GM12892 (cell line): Measurements from ENCODE around the gene STK33.
"Not testable (repeated sequence)": the region's sequence is repeated elsewhere in the genome, so short reads cannot be mapped to it uniquely, and the experiment has no call there.

Experiments
- DNase-seq: peaks from one replicate; pipeline ENCODE4 v3.0.0; 2011; ENCODE audit not compliant: insufficient read length
- FAIRE-seq: peaks from 2 replicates; lab custom pipeline; 2011; peaks lifted over from hg19 to GRCh38; lab: Jason Lieb, UNC
- POLR2A ChIP-seq: IDR thresholded peaks from 2 replicates; pipeline ENCODE4 v1.6.1; 2011; ENCODE audit warnings: low read depth, low read length, control low read depth
- POLR2AphosphoS5 ChIP-seq: IDR thresholded peaks from 2 replicates; pipeline ENCODE4 v1.6.1; 2011; ENCODE audit warnings: low read depth, low read length, control low read depth
- TAF1 ChIP-seq: IDR thresholded peaks from 2 replicates; pipeline ENCODE4 v1.6.1; 2011; ENCODE audit warnings: low read depth, mild to moderate bottlenecking, control low read depth, low read length, borderline replicate concordance

STK33 gene

DNA sequence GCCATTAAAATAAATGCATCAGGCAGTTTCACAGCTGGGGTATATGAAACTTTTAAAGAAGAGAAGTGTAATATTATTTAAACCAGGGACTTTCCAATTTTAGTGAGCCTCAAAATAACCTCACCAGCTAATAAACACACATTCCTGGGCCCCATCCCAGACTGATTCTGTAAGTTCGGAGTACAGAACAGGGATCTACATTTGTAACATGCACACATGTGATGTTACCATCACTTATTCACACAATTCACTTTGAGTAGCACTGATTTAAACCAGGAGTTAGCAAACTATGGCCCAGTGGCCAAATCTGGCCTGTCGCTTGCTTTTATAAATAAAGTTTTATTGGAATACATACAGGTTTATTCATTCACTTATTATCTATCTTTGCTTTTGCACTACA lies 62.0 kb downstream of the STK33 start:
- TF ChIP-seq TAF1 (no peak), POLR2AphosphoS5 (no peak), POLR2A (no peak)
- DNase-seq (no peak), FAIRE-seq (no peak)

DNA sequence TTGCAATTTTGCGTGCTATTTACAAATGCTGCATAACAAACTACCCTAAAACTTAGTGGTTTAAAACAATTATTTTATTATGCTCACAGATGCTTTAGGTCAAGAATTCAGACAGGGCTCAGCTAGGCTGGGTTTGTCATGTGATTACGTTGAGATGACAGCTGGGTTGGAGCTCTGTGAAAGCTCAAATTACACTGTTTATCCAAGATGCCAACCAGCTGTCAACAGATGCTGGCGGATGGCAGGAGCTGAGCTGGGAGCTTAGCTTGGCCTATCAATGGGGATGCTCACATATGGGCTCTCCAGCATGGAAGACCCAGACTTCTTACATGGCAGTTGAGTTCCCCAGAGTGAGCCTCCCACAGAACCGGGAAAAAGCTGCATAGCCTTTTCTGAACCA lies 62.7 kb downstream of the STK33 start:
- TF ChIP-seq POLR2A (no peak), TAF1 (no peak), POLR2AphosphoS5 (no peak)
- DNase-seq (no peak), FAIRE-seq (peak; percentile 36)

DNA sequence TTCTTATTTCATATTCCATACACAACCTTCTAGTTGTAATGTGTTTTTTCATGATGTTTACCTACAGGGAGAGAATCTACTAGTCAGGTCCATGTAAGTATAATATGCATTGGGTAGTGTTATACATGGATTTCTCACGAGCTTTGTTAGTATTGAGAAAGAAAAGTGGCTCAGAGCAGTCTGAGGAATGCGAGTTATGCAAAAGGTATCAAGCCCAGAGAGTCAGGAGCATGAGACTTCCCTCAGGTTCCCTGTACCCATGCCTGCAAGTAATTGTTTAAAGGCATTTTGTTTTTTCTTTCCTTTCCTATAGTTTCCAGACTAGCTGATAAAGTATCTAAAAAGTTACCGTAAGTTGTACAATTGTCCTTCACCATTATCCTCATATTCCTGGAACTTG lies 66.1 kb downstream of the STK33 start:
- FAIRE-seq (peak; percentile 5), DNase-seq (no peak)
- TF ChIP-seq TAF1 (no peak), POLR2A (no peak), POLR2AphosphoS5 (no peak)

DNA sequence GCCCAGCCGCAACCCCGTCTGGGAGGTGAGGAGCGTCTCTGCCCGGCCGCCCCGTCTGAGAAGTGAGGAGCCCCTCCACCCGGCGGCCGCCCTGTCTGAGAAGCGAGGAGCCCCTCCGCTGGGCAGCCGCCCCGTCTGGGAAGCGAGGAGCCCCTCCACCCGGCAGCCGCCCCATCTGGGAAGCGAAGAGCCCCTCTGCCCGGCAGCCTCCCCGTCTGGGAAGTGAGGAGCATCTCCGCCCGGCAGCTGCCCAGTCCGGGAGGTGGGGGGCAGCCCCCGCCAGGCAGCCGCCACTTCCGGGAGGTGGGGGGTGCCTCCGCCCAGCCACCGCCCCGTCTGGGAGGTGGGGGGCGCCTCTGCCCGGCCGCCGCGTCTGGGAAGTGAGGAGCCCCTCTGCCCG lies 70.6 kb downstream of the STK33 start:
- DNase-seq (no peak), FAIRE-seq (no peak)
- TF ChIP-seq TAF1 (no peak), POLR2A (no peak), POLR2AphosphoS5 (no peak)

DNA sequence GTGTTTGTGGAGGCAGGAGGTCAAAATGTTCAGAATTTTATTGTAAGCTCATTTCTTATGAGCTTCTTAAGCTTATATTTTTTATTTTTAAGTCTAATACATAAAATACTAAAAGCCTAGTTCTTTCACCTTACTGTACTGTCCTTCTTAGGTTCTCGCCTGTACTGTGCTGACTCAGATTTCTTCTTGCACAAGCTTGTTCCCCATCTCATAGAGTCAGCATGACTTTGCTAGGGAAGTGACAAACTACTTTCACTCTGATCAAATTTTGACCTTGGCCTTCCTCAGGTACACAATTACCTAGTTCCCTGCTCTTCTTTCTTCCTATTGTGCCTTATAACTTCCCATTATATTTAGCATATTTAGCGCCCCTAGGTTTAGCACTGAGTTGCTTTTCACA lies 81.5 kb downstream of the STK33 start:
- TF ChIP-seq POLR2A (no peak), POLR2AphosphoS5 (no peak), TAF1 (no peak)
- DNase-seq, result no peak
- no peak for FAIRE-seq

DNA sequence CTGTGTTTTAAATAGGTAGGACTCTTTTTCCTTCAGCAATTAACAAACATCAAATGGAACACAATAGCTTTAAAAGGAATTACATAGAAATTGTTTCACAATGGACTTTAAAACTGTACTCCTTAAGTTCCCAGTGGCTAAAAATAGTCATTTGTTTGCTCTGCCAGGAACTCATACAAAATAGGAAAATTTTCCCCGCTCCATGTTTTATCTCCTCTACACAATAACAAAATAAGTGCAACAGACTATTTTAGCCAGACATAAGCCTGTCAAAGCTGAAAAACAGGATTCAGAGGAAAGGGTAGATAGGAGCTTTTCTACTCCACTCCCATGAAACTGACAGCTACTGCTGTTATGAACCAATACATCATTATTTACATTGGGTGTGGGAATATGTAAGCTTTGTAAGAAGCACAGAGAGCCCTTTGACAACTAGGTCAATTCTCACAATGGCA lies 90.1 kb downstream of the STK33 start:
- no peak for FAIRE-seq
- TF ChIP-seq POLR2A (no peak), POLR2AphosphoS5 (no peak), TAF1 (no peak)

DNA sequence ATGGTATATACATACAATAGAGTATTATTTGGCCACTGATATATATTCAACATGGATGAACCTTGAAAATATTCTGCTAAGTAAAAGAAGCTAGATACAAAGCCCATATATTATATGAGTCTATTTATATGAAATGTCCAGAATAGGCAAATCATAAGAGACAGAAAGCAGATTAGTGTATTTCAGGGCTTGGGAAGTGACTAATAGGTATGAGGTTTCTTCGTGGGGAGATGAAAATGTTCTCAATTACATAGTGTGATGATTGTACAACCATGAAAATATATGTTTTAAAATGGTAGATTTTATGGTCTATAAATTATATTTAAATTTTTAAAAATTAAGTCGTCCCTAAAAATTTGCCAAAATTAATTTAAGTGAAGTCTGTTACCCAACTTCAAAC lies 92.2 kb downstream of the STK33 start:
- DNase-seq (no peak), FAIRE-seq (no peak)
- TF ChIP-seq POLR2A (no peak), TAF1 (no peak), POLR2AphosphoS5 (no peak)

More for the DNA sequence above, 90.1 kb downstream of the STK33 start:
- DNase-seq, result no peak

DNA sequence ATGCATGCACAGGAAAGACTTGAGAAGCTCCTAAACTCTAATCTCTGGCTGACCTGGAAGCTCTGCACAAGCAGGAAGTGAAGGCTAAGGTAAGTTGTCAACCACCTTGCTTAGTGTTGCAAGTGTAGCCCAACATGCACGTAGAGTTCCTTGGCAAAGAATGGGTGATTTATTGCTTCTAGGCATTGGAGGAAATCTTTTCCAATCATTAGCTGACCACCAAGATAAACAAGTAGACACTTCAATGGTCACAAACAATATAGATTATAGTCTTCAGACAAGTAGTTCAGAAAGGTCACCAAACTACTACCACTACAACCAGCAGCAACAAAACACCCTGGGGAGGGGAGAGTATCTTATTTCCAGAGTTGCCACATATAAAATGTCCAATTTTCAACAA lies 105.6 kb downstream of the STK33 start:
- TF ChIP-seq TAF1 (no peak), POLR2AphosphoS5 (no peak), POLR2A (no peak)
- DNase-seq (no peak), FAIRE-seq (no peak)

DNA sequence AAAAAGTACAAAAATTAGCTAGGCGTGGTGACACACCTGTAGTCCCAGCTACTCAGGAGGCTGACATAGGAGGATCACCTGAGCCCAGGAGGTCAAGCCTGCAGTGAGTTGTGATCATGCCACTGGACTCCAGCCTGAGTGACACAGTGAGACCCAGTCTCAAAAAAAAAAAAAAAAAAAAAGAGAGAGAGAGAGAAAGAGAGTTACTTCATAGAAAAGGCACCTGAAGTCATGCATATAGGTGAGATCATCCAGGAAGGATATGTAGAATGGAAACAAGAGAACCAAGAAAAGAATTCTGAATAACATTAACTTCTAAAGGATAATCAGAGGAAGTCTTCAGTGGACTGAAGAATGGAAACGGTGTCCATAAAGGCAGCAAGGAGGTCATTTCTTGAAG lies 106.8 kb downstream of the STK33 start:
- no peak for DNase-seq
- TF ChIP-seq TAF1 (no peak), POLR2A (no peak), POLR2AphosphoS5 (no peak)
- no peak for FAIRE-seq

DNA sequence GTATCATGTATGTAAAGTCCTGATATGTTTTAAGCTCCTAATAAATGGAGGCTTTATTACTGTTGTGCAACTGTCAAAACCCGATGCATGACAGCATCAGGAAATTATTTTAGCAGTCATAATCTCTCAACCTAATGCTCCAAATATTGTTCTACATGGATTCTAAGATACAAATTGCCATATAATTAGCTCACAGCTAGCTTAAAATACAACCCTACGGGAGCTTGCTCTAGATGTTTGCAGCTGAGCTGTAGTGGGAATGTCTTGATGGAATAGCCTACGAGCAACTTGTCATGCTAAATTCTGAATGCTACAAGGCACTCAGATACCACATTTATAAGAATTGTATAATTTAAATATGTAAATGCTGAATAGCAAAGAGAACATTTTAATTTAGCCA lies 109.8 kb downstream of the STK33 start:
- DNase-seq (no peak), FAIRE-seq (no peak)
- TF ChIP-seq POLR2A, result no peak
- no peak for TF ChIP-seq POLR2AphosphoS5
- no peak for TF ChIP-seq TAF1

DNA sequence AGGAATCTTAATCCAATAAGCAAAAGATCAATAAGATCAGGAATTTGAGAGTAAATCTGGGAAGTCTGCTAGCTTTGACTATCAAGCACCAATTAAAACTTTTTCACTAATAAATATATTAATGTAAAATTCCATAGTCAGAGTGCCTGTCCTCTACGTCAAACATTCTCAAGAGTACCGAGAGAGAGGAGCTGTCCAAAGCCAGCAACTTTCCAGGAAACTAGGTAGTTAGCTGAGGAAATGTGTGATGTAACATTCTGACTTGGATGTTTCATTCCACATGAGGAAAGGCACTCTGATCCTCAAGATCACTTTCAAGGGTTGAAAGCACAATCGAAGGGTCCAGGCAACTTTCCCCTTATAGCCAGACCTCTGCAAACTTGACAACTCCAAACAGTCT lies 113.2 kb downstream of the STK33 start:
- FAIRE-seq, result no peak
- no peak for DNase-seq
- TF ChIP-seq POLR2AphosphoS5, result no peak
- no peak for TF ChIP-seq POLR2A
- no peak for TF ChIP-seq TAF1

DNA sequence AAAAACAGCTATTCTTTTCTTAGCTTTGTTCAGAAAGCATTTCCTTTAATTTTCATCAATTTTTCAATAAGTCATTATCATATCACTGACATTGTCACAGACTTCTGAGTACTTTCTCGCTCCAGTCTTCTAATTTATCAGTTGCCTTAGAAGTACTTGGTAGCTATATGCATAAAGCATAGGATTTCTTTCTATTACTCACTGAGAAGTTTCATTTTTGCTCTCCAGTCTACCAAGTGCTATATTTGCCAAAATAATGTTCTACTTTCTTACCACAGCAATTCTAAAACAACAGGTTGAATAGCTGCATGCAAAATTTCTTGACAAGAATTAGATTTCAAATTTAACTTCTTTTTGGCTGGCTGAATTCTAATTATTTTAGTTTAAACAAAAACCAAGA lies 116.3 kb downstream of the STK33 start:
- TF ChIP-seq POLR2AphosphoS5, result no peak
- TF ChIP-seq POLR2A, result no peak
- no peak for TF ChIP-seq TAF1
- FAIRE-seq (peak; percentile 51), DNase-seq (no peak)

DNA sequence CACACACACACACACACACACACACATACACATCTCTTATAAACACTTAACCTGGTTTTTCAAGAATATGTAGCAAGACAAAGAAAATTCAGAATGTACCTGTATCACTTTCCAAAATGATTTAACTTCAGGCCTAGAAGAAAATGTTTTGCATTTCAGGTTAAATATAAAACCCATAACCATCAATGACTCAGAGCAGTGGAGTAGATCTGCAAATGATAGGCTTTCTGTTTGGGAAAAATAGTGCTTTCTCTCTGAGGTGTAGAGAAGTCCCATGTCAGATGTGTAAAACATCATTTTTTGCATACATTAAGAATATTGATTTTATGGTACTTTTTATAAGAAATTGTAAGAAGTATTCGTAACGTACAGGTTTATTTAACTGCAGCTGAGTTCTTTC lies 116.9 kb downstream of the STK33 start:
- FAIRE-seq, result peak; percentile 77
- no peak for DNase-seq
- no peak for TF ChIP-seq TAF1
- TF ChIP-seq POLR2AphosphoS5, result no peak
- TF ChIP-seq POLR2A, result no peak

DNA sequence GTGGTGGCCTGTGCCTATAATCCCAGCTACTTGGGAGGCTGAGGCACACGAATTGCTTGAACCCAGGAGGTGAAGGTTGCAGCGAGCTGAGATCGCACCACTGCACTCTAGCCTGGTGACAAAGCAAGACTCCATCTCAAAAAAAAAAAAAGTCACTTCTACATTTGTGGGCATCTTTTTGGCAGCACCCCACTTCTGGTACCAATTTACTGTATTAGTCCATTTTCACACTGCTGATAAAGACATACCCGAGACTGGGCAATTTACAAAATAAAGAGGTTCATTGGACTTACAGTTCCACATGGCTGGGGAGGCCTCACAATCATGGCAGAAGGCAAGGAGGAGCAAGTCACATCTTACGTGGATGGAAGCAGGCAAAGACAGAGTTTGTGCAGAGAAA lies 126.2 kb downstream of the STK33 start:
- FAIRE-seq, DNase-seq: not testable (repeated sequence)

DNA sequence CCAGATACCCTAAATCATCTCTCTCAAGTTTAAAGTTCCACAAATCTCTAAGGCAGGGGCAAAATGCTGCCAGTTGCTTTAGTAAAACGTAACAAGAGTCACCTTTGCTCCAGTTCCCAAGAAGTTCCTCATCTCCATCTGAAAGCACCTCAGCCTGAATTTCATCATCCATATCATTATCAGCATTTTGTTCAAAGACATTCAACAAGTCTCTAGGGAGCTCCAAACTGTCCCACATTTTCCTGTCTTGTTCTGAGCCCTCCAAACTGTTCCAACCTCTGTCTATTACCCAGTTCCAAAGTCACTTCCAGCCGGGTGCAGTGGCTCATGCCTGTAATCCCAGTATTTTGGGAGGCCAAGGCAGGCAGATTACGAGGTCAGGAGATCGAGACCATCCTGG lies 126.7 kb downstream of the STK33 start:
- DNase-seq, FAIRE-seq: not testable (repeated sequence)

DNA sequence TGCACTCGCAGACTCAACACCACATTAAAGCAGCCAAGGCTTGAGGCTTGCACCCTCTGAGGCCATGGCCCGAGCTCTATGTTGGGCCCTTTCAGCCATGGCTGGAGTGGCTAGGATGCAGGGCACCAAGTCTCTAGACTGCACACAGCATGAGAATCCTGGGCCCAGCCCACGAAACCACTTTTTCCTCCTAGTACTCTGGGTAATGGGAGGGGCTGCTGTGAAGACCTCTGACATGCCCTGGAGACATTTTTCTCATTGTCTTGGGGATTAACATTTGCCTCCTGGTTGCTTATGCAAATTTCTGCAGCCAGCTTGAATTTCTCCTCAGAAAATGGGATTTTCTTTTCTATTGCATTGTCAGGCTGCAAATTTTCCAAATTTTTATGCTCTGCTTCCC lies 127.1 kb downstream of the STK33 start:
- DNase-seq, FAIRE-seq: not testable (repeated sequence)
